Effector memory CD4-positive, alpha-beta T cell (primary cell): Measurements from ENCODE around the gene C1orf35.

Experiments used
- DNase-seq, 3 donors: peaks; one replicate each; pipeline ENCODE4 v3.0.0-alpha.2; 2020
- H3K27ac ChIP-seq: 2 replicates; pipeline ENCODE4 v1.7.0; 2013; ENCODE audit warnings: mild to moderate bottlenecking, low read length, moderate library complexity; ENCODE audit not compliant: insufficient read depth, poor library complexity, severe bottlenecking
- H3K27me3 ChIP-seq: replicated peaks from 2 replicates; pipeline ENCODE4 v1.7.0; 2013; ENCODE audit warnings: mild to moderate bottlenecking, low read length; ENCODE audit not compliant: insufficient read depth, control insufficient read depth, poor library complexity, severe bottlenecking
- H3K36me3 ChIP-seq: 2 replicates; pipeline ENCODE4 v1.7.0; 2013; ENCODE audit warnings: mild to moderate bottlenecking, low read length, moderate library complexity; ENCODE audit not compliant: control insufficient read depth, insufficient read depth
- H3K4me1 ChIP-seq: 2 replicates; pipeline ENCODE4 v1.7.0; 2013; ENCODE audit warnings: low read length, mild to moderate bottlenecking; ENCODE audit not compliant: control insufficient read depth, insufficient read depth, poor library complexity, severe bottlenecking
- H3K4me3 ChIP-seq: 2 replicates; pipeline ENCODE4 v1.7.0; 2013; ENCODE audit warnings: low read length, low read depth, mild to moderate bottlenecking; ENCODE audit not compliant: insufficient read depth, poor library complexity, severe bottlenecking
- H3K9me3 ChIP-seq: 2 replicates; pipeline ENCODE4 v1.7.0; 2013; ENCODE audit warnings: mild to moderate bottlenecking, low read length, moderate library complexity; ENCODE audit not compliant: control insufficient read depth

Gene C1orf35

GRCh38 chr1:228142155-228142691 lies 39.1 kb upstream of the C1orf35 start:
- H3K9me3 ChIP-seq, result no peaks in the 10 kb centered on the region
- peaks cover 18% of the 10 kb centered on the region for H3K36me3 ChIP-seq
- H3K27ac ChIP-seq, result no peak overlapping the region
- peaks cover 30% of the 10 kb centered on the region for H3K4me1 ChIP-seq
- no peaks in the 10 kb centered on the region for H3K27me3 ChIP-seq
- peak overlapping the region; percentile 77 for H3K4me3 ChIP-seq
- no peak for DNase-seq

- Histone ChIP-seq H3K4me1 (peaks cover 30% of the 10 kb centered on the region), H3K27me3 (no peaks in the 10 kb centered on the region), H3K4me3 (peak overlapping the region; percentile 77), H3K9me3 (no peaks in the 10 kb centered on the region), H3K27ac (peak overlapping the region; percentile 93), H3K36me3 (peaks cover 10% of the 10 kb centered on the region)
- peak in 1 of 3 donors; percentile 28 for DNase-seq
Observed at GRCh38 chr1:228141226-228142044, 38.3 kb upstream of the C1orf35 start.

- H3K27ac ChIP-seq, result peak overlapping the region; percentile 93
- no peaks in the 10 kb centered on the region for H3K9me3 ChIP-seq
- no peaks in the 10 kb centered on the region for H3K27me3 ChIP-seq
- DNase-seq, result no peak
- H3K36me3 ChIP-seq, result peaks cover 4% of the 10 kb centered on the region
- H3K4me1 ChIP-seq, result peaks cover 30% of the 10 kb centered on the region
- peak overlapping the region; percentile 77 for H3K4me3 ChIP-seq
Observed at GRCh38 chr1:228140724-228141225, 37.6 kb upstream of the C1orf35 start.

GRCh38 chr1:228139931-228140723 lies 37.0 kb upstream of the C1orf35 start, which contains the start of gene GUK1:
TSS of gene GUK1 (plus strand) at chr1:228140279. CDS start at chr1:228140303, 24 bp downstream.
- Histone ChIP-seq H3K4me1 (peaks cover 30% of the 10 kb centered on the region), H3K27me3 (no peaks in the 10 kb centered on the region)

GRCh38 chr1:228139406-228139930 lies 36.3 kb upstream of the C1orf35 start:
- H3K27ac ChIP-seq, result peak overlapping the region; percentile 94
- H3K36me3 ChIP-seq, result no peaks in the 10 kb centered on the region
- no peaks in the 10 kb centered on the region for H3K27me3 ChIP-seq

More at GRCh38 chr1:228139931-228140723, 37.0 kb upstream of the C1orf35 start, which contains the start of gene GUK1:
- H3K27ac ChIP-seq, result peak within 1 kb of the TSS; percentile 94
- H3K36me3 ChIP-seq, result no peaks in the 10 kb centered on the region
- peak within 1 kb of the TSS; percentile 77 for H3K4me3 ChIP-seq
- DNase-seq, result peak; percentile 100
- no peaks in the 10 kb centered on the region for H3K9me3 ChIP-seq

GRCh38 chr1:228136901-228137300 lies 33.8 kb upstream of the C1orf35 start:
- no peak overlapping the region for H3K4me3 ChIP-seq
- no peaks in the 10 kb centered on the region for H3K36me3 ChIP-seq
- H3K27ac ChIP-seq, result no peak overlapping the region
- no peaks in the 10 kb centered on the region for H3K27me3 ChIP-seq
- no peak for DNase-seq
- H3K4me1 ChIP-seq, result peaks cover 12% of the 10 kb centered on the region
- H3K9me3 ChIP-seq, result no peaks in the 10 kb centered on the region

More at GRCh38 chr1:228139406-228139930, 36.3 kb upstream of the C1orf35 start:
- Histone ChIP-seq H3K4me3 (peak overlapping the region; percentile 60), H3K9me3 (no peaks in the 10 kb centered on the region), H3K4me1 (peaks cover 30% of the 10 kb centered on the region)
- no peak for DNase-seq

GRCh38 chr1:228134591-228134990 lies 31.5 kb upstream of the C1orf35 start:
- Histone ChIP-seq H3K27me3 (no peaks in the 10 kb centered on the region), H3K36me3 (no peaks in the 10 kb centered on the region), H3K4me1 (no peaks in the 10 kb centered on the region), H3K4me3 (no peak overlapping the region), H3K9me3 (no peaks in the 10 kb centered on the region), H3K27ac (no peak overlapping the region)
- no peak for DNase-seq

GRCh38 chr1:228131766-228132165 lies 28.6 kb upstream of the C1orf35 start:
- Histone ChIP-seq H3K9me3 (no peaks in the 10 kb centered on the region), H3K4me1 (no peaks in the 10 kb centered on the region), H3K36me3 (no peaks in the 10 kb centered on the region), H3K27ac (no peak overlapping the region), H3K4me3 (no peak overlapping the region), H3K27me3 (no peaks in the 10 kb centered on the region)
- DNase-seq, result no peak

GRCh38 chr1:228125185-228125584 lies 22.1 kb upstream of the C1orf35 start:
- no peaks in the 10 kb centered on the region for H3K36me3 ChIP-seq
- no peaks in the 10 kb centered on the region for H3K9me3 ChIP-seq
- no peak overlapping the region for H3K4me3 ChIP-seq
- no peak for DNase-seq
- H3K27me3 ChIP-seq, result no peaks in the 10 kb centered on the region
- no peaks in the 10 kb centered on the region for H3K4me1 ChIP-seq
- no peak overlapping the region for H3K27ac ChIP-seq
